AG10803 (cell line): Measurements from ENCODE around the gene CAP1.

Experiments
- DNase-seq: peaks from one replicate; pipeline ENCODE4 v3.0.0; 2010; ENCODE audit warnings: low read depth
- H3K4me3 ChIP-seq: 2 replicates; pipeline ENCODE4 v1.5.1; 2011; ENCODE audit warnings: mild to moderate bottlenecking, low read length, control low read depth
- TF ChIP-seq, protein P1 (sequence below): conservative IDR thresholded peaks from 2 replicates; pipeline ENCODE4 v1.5.1; 2011; ENCODE audit warnings: mild to moderate bottlenecking, low read length, control low read depth, inconsistent platforms

Gene CAP1

DNA sequence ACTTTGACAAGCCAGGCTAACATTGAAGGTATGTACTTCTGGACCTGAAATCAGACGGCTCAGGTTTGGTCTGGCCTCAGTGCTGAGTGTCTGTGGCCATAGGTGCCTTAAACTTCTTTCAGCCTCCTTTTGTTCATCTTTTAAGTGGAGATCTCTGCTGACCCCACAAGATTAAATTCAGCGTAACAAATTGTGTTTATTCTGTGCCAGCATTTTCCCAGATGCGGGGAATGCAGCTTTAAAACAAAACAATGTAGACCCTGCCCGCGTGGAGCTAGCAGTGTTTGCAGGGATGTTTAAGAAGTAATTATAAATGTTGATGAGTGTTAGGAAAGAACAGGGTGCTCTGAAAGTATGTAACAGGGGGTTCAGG is 923 bp downstream of the CAP1 start:
- H3K4me3 ChIP-seq, result peak overlapping the region; percentile 98
- DNase-seq, result no peak
- TF ChIP-seq, protein P1, sequence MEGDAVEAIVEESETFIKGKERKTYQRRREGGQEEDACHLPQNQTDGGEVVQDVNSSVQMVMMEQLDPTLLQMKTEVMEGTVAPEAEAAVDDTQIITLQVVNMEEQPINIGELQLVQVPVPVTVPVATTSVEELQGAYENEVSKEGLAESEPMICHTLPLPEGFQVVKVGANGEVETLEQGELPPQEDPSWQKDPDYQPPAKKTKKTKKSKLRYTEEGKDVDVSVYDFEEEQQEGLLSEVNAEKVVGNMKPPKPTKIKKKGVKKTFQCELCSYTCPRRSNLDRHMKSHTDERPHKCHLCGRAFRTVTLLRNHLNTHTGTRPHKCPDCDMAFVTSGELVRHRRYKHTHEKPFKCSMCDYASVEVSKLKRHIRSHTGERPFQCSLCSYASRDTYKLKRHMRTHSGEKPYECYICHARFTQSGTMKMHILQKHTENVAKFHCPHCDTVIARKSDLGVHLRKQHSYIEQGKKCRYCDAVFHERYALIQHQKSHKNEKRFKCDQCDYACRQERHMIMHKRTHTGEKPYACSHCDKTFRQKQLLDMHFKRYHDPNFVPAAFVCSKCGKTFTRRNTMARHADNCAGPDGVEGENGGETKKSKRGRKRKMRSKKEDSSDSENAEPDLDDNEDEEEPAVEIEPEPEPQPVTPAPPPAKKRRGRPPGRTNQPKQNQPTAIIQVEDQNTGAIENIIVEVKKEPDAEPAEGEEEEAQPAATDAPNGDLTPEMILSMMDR, result no peak

DNA sequence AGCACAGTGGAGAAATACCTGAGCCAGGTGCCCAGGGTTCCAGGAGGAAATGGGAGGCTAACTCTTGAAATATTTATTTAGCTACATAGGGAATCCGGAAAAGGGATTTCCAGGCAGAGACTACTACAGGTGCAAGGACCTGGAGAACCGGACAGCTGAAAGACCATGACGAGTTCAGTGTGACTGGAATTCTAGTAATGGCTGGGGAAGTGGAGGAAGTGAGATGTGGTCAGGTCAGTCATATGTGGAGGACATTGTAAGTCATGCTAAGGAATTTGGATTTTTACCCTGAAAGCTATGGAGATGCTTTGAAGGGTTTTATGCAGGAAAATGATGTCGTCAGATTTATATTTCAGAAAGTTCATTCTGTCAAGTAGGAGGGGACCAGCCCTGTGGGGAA is 1.8 kb downstream of the CAP1 start:
- peak overlapping the region; percentile 98 for H3K4me3 ChIP-seq
- DNase-seq, result peak; percentile 35
- TF ChIP-seq, protein P1, result no peak

DNA sequence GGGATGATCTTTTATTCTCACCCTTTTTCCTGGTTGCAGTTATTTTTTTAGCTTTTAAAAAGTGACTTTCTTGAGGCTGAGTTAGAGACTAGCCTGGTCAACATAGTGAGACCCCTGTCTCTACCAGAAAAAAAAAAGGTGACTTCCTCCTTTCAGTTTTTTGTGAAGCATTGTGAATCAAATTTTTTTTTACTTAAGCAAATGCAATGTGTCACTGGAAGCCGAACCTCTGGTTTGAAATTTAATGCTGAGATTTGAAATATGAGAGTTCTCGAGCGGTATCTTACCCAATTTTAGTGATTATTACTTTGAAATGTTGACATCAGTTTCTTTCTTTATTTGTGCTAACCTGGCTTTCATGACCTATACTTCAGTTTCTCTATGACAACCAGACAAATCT is 3.6 kb downstream of the CAP1 start:
- TF ChIP-seq, protein P1, result no peak
- DNase-seq, result no peak
- H3K4me3 ChIP-seq, result no peak overlapping the region

DNA sequence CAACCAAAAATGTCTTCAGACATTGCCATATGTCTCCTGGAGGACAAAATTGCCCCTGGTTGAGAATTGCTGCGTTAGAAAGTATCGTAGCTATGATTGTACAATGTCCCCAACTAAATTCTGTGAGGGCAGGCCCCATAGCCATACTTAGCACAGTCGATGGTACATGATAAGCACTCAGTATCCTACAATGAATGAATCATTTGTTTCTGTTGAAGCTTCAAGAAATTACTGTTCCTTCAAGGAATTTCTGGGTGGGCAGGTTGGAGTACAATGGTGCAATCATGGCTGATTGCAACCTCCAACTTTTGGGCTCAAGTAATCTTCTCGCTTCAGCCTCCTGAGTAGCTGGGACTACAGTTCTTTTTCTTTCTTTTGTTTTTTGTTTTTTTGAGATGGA is 4.7 kb downstream of the CAP1 start:
- TF ChIP-seq, protein P1, result no peak
- DNase-seq, result no peak
- H3K4me3 ChIP-seq, result no peak overlapping the region

DNA sequence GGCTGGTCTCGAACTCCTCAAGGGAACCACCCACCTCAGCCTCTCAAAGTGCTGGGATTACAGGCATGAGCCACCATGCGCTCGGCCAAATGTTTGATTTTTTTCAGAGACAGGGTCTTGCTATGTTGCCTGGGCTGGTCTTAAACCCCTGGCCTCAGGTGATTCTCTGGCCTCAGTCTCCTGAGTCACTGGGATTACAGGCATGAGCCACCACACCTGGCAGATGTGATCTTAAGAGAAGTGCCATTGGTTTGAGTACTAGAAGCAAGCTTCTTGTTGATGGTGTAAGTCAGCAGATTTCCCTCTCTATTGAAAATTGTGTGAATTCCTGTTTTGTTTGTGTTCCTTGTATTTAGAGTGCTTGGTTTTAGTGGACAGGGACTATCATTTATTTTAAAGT is 5.2 kb downstream of the CAP1 start:
- DNase-seq, result no peak
- TF ChIP-seq, protein P1, result no peak
- no peak overlapping the region for H3K4me3 ChIP-seq

DNA sequence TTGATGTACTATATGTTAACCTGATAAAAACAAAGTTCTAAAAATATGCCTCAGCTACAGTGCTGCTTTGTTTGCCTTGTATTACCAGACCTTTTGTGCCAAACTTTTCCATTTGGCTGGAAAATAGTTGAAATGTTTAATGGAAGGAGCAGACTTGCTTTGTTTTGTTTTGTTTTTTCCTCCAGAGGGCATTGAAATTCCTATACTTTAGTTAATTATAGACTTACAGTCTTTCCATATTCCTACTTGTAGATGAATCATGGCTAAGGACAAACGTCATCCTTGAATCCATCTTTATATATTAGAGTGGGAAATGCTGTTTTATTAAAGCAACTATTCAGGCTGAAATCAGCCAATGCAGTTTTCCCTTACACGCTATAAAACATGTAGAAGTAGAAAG is 6.7 kb downstream of the CAP1 start:
- H3K4me3 ChIP-seq, result no peak overlapping the region
- TF ChIP-seq, protein P1, result no peak
- no peak for DNase-seq

DNA sequence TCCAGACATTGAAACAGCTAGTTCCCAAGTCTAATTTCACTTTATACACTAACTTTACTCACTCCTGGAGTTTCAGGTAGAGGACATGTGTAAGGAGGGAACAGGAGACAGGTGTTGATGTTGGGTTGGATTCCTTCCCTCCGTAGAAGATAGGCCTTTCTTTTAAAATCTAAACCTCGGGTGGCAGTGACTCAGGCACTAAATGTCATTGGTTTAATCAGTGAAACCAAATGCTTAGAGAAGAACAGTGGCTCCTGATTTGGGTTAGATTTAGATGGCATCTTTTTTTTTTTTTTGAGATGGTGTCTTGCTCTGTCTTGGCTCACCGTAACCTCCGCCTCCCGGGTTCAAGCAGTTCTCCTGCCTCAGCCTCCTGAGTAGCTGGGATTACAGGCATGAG is 7.2 kb downstream of the CAP1 start:
- DNase-seq, result no peak
- no peak overlapping the region for H3K4me3 ChIP-seq
- TF ChIP-seq, protein P1, result no peak
